Measurements from ENCODE around the gene NXPH4.

NXPH4 gene

DNA sequence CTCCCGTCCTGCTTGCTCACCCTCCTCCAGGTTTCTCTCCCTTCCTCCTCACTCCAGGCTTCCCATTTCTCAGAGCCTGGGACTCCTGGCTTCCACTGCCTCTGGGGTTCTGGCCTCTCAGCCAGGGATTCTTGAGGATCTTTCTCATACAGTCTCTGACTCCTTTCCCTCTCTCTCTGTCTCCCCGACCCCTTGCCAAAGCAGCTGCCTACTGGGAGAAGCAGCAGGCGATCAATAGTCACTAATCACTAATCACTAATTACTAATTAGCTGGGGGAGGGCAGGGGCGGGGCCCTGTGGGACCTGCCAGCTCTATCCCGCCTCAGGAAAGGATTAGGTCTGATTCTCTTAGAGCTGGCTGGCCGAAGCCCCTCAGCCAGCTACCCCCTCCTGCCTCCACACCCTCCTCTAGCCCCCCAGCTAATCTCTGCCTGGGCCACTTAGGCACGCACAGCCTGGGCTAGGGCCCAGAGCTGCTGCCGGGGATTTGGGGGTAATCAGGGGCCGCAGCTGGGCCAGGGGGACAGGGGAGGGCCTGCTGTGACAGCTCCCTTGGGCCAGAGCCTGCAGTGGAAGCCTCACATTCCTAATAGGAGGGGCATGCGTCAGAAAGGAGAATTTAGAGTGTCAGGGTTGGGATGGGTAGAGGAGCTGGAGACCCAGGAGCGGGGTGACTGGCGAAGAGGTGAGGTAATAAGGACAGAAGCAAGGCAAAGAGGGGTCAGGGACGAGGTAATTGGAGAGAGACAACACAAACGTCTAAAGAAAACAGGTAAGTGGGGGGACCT is 2.8 kb downstream of the NXPH4 start:
- peak; percentile 70 for DNase-seq (ENCODE audit: low spot score)

DNA sequence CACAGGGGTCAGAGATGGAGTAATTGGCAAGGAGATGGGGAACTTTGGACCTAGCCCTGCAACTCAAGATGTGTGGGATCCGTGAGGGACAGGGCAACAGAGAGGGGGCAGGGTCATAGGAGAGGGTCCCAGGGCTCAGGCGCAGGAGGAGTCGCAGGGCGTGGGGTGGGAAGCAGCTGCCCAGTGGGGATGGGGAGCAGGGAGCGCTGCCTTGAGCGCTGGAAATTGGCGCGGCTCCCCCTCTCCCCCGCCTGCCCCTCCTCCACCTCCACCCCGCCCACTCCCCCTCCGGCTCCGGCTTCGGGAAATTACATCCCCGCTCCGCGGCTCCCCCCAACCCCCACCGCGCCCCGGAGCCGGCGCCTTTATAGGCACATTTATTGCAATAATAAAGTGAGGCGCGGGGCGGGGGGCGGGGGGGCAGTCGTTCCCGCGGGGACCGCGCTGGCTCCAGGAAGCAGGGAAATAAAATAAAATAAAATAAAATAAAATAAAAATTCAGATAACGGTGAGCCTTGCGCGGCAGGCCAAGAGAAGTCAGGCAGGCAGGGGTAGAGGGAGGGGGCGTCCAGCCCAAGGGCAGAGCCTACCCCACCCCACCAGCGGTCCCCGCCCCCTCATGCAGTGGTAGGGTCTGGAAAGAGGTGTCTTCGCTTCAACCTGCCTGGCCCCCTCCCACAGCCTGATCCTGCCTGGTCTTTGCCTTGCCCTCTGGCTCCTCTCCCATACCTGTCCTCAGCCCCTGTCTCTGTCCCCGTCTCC is 3.6 kb downstream of the NXPH4 start:
- no peak for DNase-seq (ENCODE audit: low spot score)

DNA sequence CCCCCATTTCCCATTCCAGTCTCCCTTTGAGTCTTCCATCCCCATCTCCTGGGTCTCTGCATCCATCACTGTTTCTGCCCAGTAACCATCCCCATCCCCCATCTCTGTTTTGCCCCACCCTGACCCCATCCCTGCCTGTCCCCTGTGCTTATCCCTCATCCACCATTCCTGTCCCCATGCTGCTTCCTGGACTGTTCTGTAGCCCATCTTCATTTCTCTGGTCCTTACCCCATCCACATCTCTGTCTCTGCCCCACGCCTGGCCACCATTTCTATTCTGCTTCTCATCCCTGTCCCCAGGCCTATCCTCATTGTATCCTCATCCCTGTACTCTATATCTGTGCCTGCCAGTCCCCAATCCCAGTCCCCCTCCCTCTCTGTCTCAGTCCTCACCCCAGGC is 4.2 kb downstream of the NXPH4 start:
- no peak for DNase-seq (ENCODE audit: low spot score)

GRCh38 chr12:57221169-57221917 is 4.7 kb downstream of the NXPH4 start:
- DNase-seq (ENCODE audit: low spot score) = no peak

GRCh38 chr12:57222286-57223190 is 5.9 kb downstream of the NXPH4 start:
- DNase-seq (ENCODE audit: low spot score) = no peak

DNA sequence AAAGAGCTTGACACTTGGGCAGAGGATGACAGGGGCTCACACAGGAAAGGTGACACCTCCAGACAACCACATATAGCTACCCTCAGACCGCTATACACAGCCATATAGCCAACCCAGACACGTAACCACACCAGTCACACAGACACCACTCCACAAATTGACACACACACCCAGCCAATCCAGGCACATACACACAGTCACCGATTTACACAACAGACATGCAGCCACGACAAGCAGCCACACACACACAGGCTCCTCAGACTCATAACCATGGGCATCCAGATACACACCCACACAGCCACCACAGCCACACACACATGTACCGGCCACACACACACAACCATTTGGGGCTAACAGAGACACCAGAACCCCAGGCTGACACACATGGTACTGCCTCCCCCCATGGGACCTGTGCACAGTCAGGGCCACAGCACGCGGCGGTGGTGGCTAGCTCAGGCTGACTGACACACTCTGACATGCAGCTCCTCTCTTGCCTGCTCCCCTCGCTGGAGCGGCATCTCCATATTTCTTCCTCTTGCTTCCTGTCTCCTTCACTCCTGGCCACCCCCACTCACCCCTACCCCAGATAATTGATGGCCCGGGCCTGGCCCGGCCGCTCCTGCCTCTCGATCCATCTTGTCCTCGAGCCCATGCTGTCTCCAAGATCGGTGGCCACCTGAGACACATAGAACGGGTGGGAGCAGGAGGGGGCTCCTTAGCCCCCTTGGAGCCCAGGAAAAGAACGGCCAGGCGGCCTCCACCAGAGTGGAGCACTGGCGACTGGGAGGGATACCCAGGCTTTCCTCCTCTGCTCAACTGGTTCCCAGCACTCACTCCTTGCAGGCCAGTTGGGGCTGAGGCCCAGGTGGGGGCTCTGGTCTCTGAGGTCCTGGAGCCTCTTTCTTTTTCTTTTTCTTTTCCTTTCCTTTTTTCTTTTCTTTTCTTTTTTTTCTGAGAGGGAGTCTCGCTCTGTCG is 6.9 kb downstream of the NXPH4 start:
- DNase-seq (ENCODE audit: low spot score) = no peak

DNA sequence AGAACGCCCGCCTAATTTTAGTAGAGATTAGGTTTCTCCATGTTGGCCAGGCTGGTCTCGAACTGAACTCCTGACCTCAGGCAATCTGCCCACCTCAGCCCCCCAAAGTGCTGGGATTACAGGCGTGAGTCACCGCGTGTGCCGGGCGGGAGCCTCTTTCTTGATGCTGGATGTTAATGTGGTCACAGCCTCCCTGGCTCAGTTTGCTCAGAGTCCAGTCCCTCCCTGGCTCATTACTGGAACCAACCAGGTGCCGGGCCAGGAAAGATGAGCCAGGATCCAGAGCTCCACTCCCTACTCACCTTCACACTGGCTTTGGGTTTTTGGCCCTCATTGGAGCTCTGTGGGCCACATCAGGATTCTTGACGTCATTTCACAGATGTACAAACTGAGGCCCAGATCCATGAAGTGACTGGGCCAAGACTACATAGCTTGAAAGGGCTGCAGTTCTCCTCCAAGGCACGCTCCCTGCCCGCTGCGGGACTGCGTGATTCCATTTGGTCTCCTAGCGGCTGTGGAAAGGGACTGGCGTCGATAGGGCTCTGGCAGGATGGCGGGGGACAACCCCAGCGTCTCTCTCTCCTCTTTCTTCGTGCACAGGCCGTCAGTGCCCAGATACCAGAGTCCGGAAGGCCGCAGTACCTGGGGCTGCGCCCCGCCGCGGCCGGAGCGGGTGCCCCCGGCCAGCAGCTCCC is 7.8 kb downstream of the NXPH4 start:
- DNase-seq (ENCODE audit: low spot score) = no peak

DNA sequence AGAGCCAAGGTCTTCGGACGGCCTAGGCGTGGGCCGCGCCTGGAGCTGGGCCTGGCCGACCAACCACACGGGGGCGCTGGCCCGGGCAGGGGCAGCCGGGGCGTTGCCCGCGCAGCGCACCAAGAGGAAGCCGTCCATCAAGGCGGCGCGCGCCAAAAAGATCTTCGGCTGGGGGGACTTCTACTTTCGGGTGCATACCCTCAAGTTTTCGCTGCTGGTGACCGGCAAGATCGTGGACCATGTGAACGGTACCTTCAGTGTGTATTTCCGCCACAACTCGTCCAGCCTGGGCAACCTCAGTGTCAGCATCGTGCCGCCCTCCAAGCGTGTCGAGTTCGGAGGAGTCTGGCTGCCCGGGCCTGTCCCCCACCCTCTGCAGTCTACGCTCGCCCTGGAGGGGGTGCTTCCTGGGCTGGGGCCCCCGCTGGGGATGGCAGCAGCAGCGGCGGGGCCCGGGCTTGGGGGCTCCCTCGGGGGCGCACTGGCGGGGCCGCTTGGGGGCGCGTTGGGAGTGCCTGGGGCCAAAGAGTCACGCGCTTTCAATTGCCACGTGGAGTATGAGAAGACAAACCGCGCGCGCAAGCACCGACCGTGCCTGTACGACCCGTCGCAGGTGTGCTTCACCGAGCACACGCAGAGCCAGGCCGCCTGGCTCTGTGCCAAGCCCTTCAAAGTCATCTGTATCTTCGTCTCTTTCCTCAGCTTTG is 8.5 kb downstream of the NXPH4 start:
- DNase-seq (ENCODE audit: low spot score) = no peak

GRCh38 chr12:57225680-57226210 is 9.2 kb downstream of the NXPH4 start:
- DNase-seq (ENCODE audit: low spot score) = no peak

DNA sequence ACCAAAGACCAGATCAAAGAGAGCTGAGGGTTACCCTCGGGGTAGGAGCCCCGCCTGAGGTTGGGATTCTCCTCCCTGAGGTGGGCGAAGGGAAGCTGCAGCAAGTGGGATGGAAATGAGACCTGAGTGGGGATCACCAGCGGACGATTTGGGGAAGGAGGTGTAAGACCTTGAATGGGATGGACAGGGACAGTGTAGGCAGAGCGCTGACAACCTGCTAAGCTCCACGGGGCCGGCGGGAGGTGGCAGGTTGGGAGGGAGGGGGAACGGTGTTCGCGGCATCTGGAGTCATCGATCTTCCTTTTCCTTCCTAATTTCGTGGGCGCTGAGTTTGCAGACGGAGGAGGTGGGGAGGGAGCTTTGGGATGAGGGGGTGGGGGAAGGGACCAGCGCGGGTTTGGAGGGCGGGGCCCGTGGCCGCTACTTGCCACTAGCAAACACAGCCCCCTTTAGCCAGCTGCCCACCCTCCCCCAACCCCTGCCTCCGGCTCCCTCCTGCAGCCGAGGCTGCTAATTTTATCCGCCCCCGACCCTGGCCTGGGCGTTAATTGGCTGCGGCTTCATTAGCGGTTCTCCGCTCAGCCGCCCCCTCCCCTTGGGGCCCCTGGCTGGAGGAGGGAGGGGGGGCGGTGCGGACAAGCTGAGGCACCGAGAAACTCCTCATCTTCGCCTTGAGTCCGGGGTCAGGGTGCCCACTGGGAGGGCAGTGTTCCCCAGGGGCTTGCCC is 10.2 kb downstream of the NXPH4 start:
- DNase-seq (ENCODE audit: low spot score) = no peak

- DNase-seq (ENCODE audit: low spot score) = no peak
These were observed 10.9 kb downstream of the NXPH4 start for GRCh38 chr12:57227315-57228115.

- DNase-seq (ENCODE audit: low spot score) = no peak
These were observed 12.5 kb downstream of the NXPH4 start for GRCh38 chr12:57229046-57229633.

GRCh38 chr12:57229634-57230380 is 13.2 kb downstream of the NXPH4 start, which contains the start of gene SHMT2:
Gene SHMT2 (plus strand): TSS chr12:57229711. CDS start chr12:57229779, 68 bp downstream.
- DNase-seq (ENCODE audit: low spot score) = peak; percentile 97

DNA sequence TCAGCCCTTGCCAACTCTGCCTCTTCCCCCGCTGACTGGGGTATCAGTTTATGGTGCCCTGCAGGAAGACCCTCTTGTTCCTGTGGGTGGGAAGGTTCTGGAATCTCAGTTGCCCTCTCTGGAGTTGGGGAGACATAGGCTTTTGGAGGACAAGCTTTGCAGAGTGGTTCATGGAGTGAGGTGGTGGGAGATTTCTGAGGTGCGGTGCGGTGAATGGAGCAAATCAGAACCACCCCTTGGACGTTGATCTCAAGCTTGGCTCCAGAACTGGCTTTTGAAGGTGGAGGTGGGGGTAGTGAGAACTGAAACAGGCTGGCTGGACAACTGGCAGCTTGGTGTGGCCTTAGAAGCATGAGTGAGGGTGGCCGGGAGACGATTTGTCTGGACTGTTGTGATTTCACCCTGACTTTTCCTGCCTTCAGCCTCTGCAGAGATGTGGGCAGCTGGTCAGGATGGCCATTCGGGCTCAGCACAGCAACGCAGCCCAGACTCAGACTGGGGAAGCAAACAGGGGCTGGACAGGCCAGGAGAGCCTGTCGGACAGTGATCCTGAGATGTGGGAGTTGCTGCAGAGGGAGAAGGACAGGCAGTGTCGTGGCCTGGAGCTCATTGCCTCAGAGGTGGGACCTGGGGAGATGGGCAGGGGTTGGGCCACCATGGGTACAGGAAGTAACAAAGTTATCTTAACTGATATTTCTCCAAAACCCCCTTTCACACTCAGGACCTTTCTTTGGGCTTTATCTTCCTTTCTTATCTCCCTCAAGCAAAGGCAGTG is 14.0 kb downstream of the NXPH4 start:
- no peak for DNase-seq (ENCODE audit: low spot score)

GRCh38 chr12:57231276-57232021 is 14.9 kb downstream of the NXPH4 start:
- no peak for DNase-seq (ENCODE audit: low spot score)

Data from D341Med (cell line).